ELF-1 (cell line): ENCODE data around the gene AVL9.
"Not testable (repeated sequence)": the region's sequence is repeated elsewhere in the genome, so short reads cannot be mapped to it uniquely, and the experiment has no call there.

Experiments
- DNase-seq: peaks from one replicate; pipeline ENCODE4 v3.0.0-alpha.2; 2016; ENCODE audit warnings: low read depth, low spot score

AVL9 gene

GRCh38 chr7:32496052-32496813, 944 bp downstream of the AVL9 start:
- no peak for DNase-seq

GRCh38 chr7:32499755-32500154, 4.5 kb downstream of the AVL9 start:
- DNase-seq, result not testable (repeated sequence)

GRCh38 chr7:32500216-32500615, 4.9 kb downstream of the AVL9 start:
- not testable (repeated sequence) for DNase-seq

- no peak for DNase-seq
Observed at GRCh38 chr7:32500922-32501341, 5.6 kb downstream of the AVL9 start.

- no peak for DNase-seq
Observed at GRCh38 chr7:32501522-32501921, 6.2 kb downstream of the AVL9 start.

GRCh38 chr7:32502728-32503127, 7.4 kb downstream of the AVL9 start:
- no peak for DNase-seq

GRCh38 chr7:32506266-32507054, 11.2 kb downstream of the AVL9 start:
- DNase-seq, result no peak

- DNase-seq, result no peak
Observed at GRCh38 chr7:32507414-32507813, 12.1 kb downstream of the AVL9 start.

GRCh38 chr7:32511791-32512190, 16.5 kb downstream of the AVL9 start:
- no peak for DNase-seq

- no peak for DNase-seq
Observed at GRCh38 chr7:32513210-32513609, 17.9 kb downstream of the AVL9 start.

- no peak for DNase-seq
Observed at GRCh38 chr7:32515890-32516550, 20.7 kb downstream of the AVL9 start.

- DNase-seq, result no peak
Observed at GRCh38 chr7:32516551-32517100, 21.3 kb downstream of the AVL9 start.

- DNase-seq, result no peak
Observed at GRCh38 chr7:32518534-32519140, 23.3 kb downstream of the AVL9 start.

- DNase-seq, result no peak
Observed at GRCh38 chr7:32519763-32520162, 24.5 kb downstream of the AVL9 start.

- DNase-seq, result no peak
Observed at GRCh38 chr7:32522746-32523530, 27.6 kb downstream of the AVL9 start.

- DNase-seq, result no peak
Observed at GRCh38 chr7:32524631-32525030, 29.3 kb downstream of the AVL9 start.

GRCh38 chr7:32525839-32526238, 30.6 kb downstream of the AVL9 start:
- DNase-seq, result no peak

- no peak for DNase-seq
Observed at GRCh38 chr7:32531402-32531801, 36.1 kb downstream of the AVL9 start.

- no peak for DNase-seq
Observed at GRCh38 chr7:32532086-32532485, 36.8 kb downstream of the AVL9 start.

- no peak for DNase-seq
Observed at GRCh38 chr7:32532716-32533115, 37.4 kb downstream of the AVL9 start.
